ENCODE results near the gene INKA2. TPM values are rescaled to one million over a fixed set of nuclear protein-coding genes. Genes with fewer than 3 reads are reported as not detected.

Gene INKA2
- total RNA-seq, 2 donors from 2014 or later: 3.9 to 4.3 TPM

GRCh38 chr1:111720977-111721786, 18.0 kb downstream of the INKA2 start:
- ATAC-seq (replicated peaks in 1 of 2): peak; percentile 4
- peaks cover 5% of the 10 kb centered on the region for H3K4me1 Mint-ChIP-seq (ENCODE audit: low read depth)

GRCh38 chr1:111720274-111720976, 18.8 kb downstream of the INKA2 start:
- ATAC-seq (replicated peaks in 1 of 2): no peak
- Mint-ChIP-seq H3K27ac (peak overlapping the region; percentile 45), H3K36me3 (ENCODE audit: insufficient read depth in 2 of 2) (peaks cover 0 to 4% of the 10 kb centered on the region in 2 donors), H3K4me3 (no peak overlapping the region), H3K27me3 (ENCODE audit: low read depth) (no peaks in the 10 kb centered on the region), H3K4me1 (ENCODE audit: low read depth) (peaks cover 5% of the 10 kb centered on the region), H3K9me3 (no peaks in the 10 kb centered on the region)
- DNase-seq: no peak

More at GRCh38 chr1:111720977-111721786, 18.0 kb downstream of the INKA2 start:
- Mint-ChIP-seq H3K27me3 (ENCODE audit: low read depth) (no peaks in the 10 kb centered on the region), H3K9me3 (no peaks in the 10 kb centered on the region), H3K27ac (peak overlapping the region; percentile 45), H3K36me3 (ENCODE audit: insufficient read depth in 2 of 2) (peaks cover 0 to 4% of the 10 kb centered on the region in 2 donors), H3K4me3 (no peak overlapping the region)
- DNase-seq: no peak

- Mint-ChIP-seq H3K9me3 (no peaks in the 10 kb centered on the region), H3K4me3 (no peak overlapping the region), H3K36me3 (ENCODE audit: insufficient read depth in 2 of 2) (peaks cover 0 to 4% of the 10 kb centered on the region in 2 donors), H3K27ac (peak overlapping the region; percentile 2), H3K4me1 (ENCODE audit: low read depth) (peaks cover 5% of the 10 kb centered on the region), H3K27me3 (ENCODE audit: low read depth) (no peaks in the 10 kb centered on the region)
- DNase-seq (no peak), ATAC-seq (replicated peaks in 1 of 2) (no peak)
Measured at GRCh38 chr1:111719674-111720132, 19.5 kb downstream of the INKA2 start.

GRCh38 chr1:111719135-111719534, 20.1 kb downstream of the INKA2 start:
- H3K4me3 Mint-ChIP-seq: no peak overlapping the region
- H3K36me3 Mint-ChIP-seq (ENCODE audit: insufficient read depth in 2 of 2): peaks cover 0 to 4% of the 10 kb centered on the region in 2 donors
- peaks cover 5% of the 10 kb centered on the region for H3K4me1 Mint-ChIP-seq (ENCODE audit: low read depth)
- no peak for DNase-seq
- H3K27ac Mint-ChIP-seq: peak overlapping the region; percentile 20
- H3K27me3 Mint-ChIP-seq (ENCODE audit: low read depth): no peaks in the 10 kb centered on the region
- no peak for ATAC-seq (replicated peaks in 1 of 2)
- no peaks in the 10 kb centered on the region for H3K9me3 Mint-ChIP-seq

- Mint-ChIP-seq H3K27ac (peak overlapping the region; percentile 16), H3K4me3 (no peak overlapping the region), H3K27me3 (ENCODE audit: low read depth) (no peaks in the 10 kb centered on the region), H3K36me3 (ENCODE audit: insufficient read depth in 2 of 2) (peaks cover 0 to 4% of the 10 kb centered on the region in 2 donors), H3K9me3 (no peaks in the 10 kb centered on the region), H3K4me1 (ENCODE audit: low read depth) (no peaks in the 10 kb centered on the region)
- DNase-seq: no peak
- no peak for ATAC-seq (replicated peaks in 1 of 2)
Measured at GRCh38 chr1:111717450-111717849, 21.7 kb downstream of the INKA2 start.

- no peak overlapping the region for H3K4me3 Mint-ChIP-seq
- no peaks in the 10 kb centered on the region for H3K27me3 Mint-ChIP-seq (ENCODE audit: low read depth)
- no peaks in the 10 kb centered on the region for H3K9me3 Mint-ChIP-seq
- no peak overlapping the region for H3K27ac Mint-ChIP-seq
- no peaks in the 10 kb centered on the region for H3K4me1 Mint-ChIP-seq (ENCODE audit: low read depth)
- peaks cover 0 to 4% of the 10 kb centered on the region in 2 donors for H3K36me3 Mint-ChIP-seq (ENCODE audit: insufficient read depth in 2 of 2)
- no peak for DNase-seq
- no peak for ATAC-seq (replicated peaks in 1 of 2)
Measured at GRCh38 chr1:111716333-111716732, 22.9 kb downstream of the INKA2 start.

GRCh38 chr1:111709986-111710385, 29.2 kb downstream of the INKA2 start:
- no peaks in the 10 kb centered on the region for H3K27me3 Mint-ChIP-seq (ENCODE audit: low read depth)
- H3K4me1 Mint-ChIP-seq (ENCODE audit: low read depth): peaks cover 40% of the 10 kb centered on the region

GRCh38 chr1:111707906-111708305, 31.3 kb downstream of the INKA2 start:
- H3K4me1 Mint-ChIP-seq (ENCODE audit: low read depth): peaks cover 47% of the 10 kb centered on the region

More at GRCh38 chr1:111709986-111710385, 29.2 kb downstream of the INKA2 start:
- H3K9me3 Mint-ChIP-seq: no peaks in the 10 kb centered on the region
- H3K27ac Mint-ChIP-seq: peak overlapping the region; percentile 95
- ATAC-seq (replicated peaks in 1 of 2) (peak; percentile 39 to 63), DNase-seq (no peak)
- peak overlapping the region in 1 of 2 donors; percentile 35 for H3K4me3 Mint-ChIP-seq
- H3K36me3 Mint-ChIP-seq (ENCODE audit: insufficient read depth in 2 of 2): peaks cover 1 to 23% of the 10 kb centered on the region in 2 donors

GRCh38 chr1:111706921-111707320, 32.3 kb downstream of the INKA2 start:
- ATAC-seq (replicated peaks in 1 of 2): no peak
- no peaks in the 10 kb centered on the region for H3K27me3 Mint-ChIP-seq (ENCODE audit: low read depth)
- H3K4me3 Mint-ChIP-seq: no peak overlapping the region
- peaks cover 1 to 31% of the 10 kb centered on the region in 2 donors for H3K36me3 Mint-ChIP-seq (ENCODE audit: insufficient read depth in 2 of 2)
- H3K4me1 Mint-ChIP-seq (ENCODE audit: low read depth): peaks cover 47% of the 10 kb centered on the region
- peak overlapping the region; percentile 76 for H3K27ac Mint-ChIP-seq
- H3K9me3 Mint-ChIP-seq: no peaks in the 10 kb centered on the region
- DNase-seq: no peak

More at GRCh38 chr1:111707906-111708305, 31.3 kb downstream of the INKA2 start:
- ATAC-seq (replicated peaks in 1 of 2) (no peak), DNase-seq (no peak)
- Mint-ChIP-seq H3K9me3 (no peaks in the 10 kb centered on the region), H3K4me3 (no peak overlapping the region), H3K27ac (peak overlapping the region; percentile 95), H3K27me3 (ENCODE audit: low read depth) (no peaks in the 10 kb centered on the region), H3K36me3 (ENCODE audit: insufficient read depth in 2 of 2) (peaks cover 1 to 30% of the 10 kb centered on the region in 2 donors)

- H3K27ac Mint-ChIP-seq: peak overlapping the region; percentile 60
- no peaks in the 10 kb centered on the region for H3K27me3 Mint-ChIP-seq (ENCODE audit: low read depth)
- H3K4me1 Mint-ChIP-seq (ENCODE audit: low read depth): peaks cover 50% of the 10 kb centered on the region
- DNase-seq: no peak
- ATAC-seq (replicated peaks in 1 of 2): no peak
- H3K36me3 Mint-ChIP-seq (ENCODE audit: insufficient read depth in 2 of 2): peaks cover 7 to 39% of the 10 kb centered on the region in 2 donors
- no peaks in the 10 kb centered on the region for H3K9me3 Mint-ChIP-seq
- H3K4me3 Mint-ChIP-seq: no peak overlapping the region
Measured at GRCh38 chr1:111705841-111706240, 33.4 kb downstream of the INKA2 start.

- Mint-ChIP-seq H3K27me3 (ENCODE audit: low read depth) (no peaks in the 10 kb centered on the region), H3K4me3 (no peak overlapping the region), H3K4me1 (ENCODE audit: low read depth) (peaks cover 54% of the 10 kb centered on the region), H3K36me3 (ENCODE audit: insufficient read depth in 2 of 2) (peaks cover 13 to 50% of the 10 kb centered on the region in 2 donors), H3K9me3 (no peaks in the 10 kb centered on the region), H3K27ac (no peak overlapping the region)
- ATAC-seq (replicated peaks in 1 of 2): peak; percentile 51 to 66
- no peak for DNase-seq
Measured at GRCh38 chr1:111704776-111705175, 34.4 kb downstream of the INKA2 start.

- ATAC-seq (replicated peaks in 1 of 2): no peak
Measured at GRCh38 chr1:111704240-111704639, 35.0 kb downstream of the INKA2 start.

GRCh38 chr1:111702504-111703050, 36.6 kb downstream of the INKA2 start:
- ATAC-seq (replicated peaks in 1 of 2) (no peak), DNase-seq (no peak)
- H3K36me3 Mint-ChIP-seq (ENCODE audit: insufficient read depth in 2 of 2): peaks cover 20 to 49% of the 10 kb centered on the region in 2 donors
- no peak overlapping the region for H3K4me3 Mint-ChIP-seq
- no peaks in the 10 kb centered on the region for H3K9me3 Mint-ChIP-seq
- peak overlapping the region; percentile 7 for H3K27ac Mint-ChIP-seq
- H3K4me1 Mint-ChIP-seq (ENCODE audit: low read depth): peaks cover 41% of the 10 kb centered on the region
- no peaks in the 10 kb centered on the region for H3K27me3 Mint-ChIP-seq (ENCODE audit: low read depth)

More at GRCh38 chr1:111704240-111704639, 35.0 kb downstream of the INKA2 start:
- Mint-ChIP-seq H3K9me3 (no peaks in the 10 kb centered on the region), H3K36me3 (ENCODE audit: insufficient read depth in 2 of 2) (peaks cover 16 to 50% of the 10 kb centered on the region in 2 donors), H3K27me3 (ENCODE audit: low read depth) (no peaks in the 10 kb centered on the region), H3K27ac (peak overlapping the region; percentile 74), H3K4me3 (no peak overlapping the region), H3K4me1 (ENCODE audit: low read depth) (peaks cover 50% of the 10 kb centered on the region)
- no peak for DNase-seq
